HEK293 (cell line): ENCODE measurements around the gene PLK4.

Experiments
- CTCF ChIP-seq: fragments of 450-650 bp; formaldehyde crosslinking; IDR thresholded peaks from 2 replicates; pipeline ENCODE4 v1.5.1; 2016; ENCODE audit warnings: missing biosample characterization, missing genetic modification characterization
- GLI4 ChIP-seq: fragments of 450-650 bp; formaldehyde crosslinking; IDR thresholded peaks from 2 replicates; pipeline ENCODE4 v1.5.1; 2016; ENCODE audit warnings: missing biosample characterization, missing genetic modification characterization
- PATZ1 ChIP-seq: fragments of 450-650 bp; formaldehyde crosslinking; IDR thresholded peaks from 2 replicates; pipeline ENCODE4 v1.5.1; 2016; ENCODE audit warnings: missing biosample characterization, missing genetic modification characterization
- ZBTB1 ChIP-seq: fragments of 450-650 bp; formaldehyde crosslinking; IDR thresholded peaks from 2 replicates; pipeline ENCODE4 v1.5.1; 2016; ENCODE audit warnings: missing biosample characterization, missing genetic modification characterization
- ZNF114 ChIP-seq: fragments of 450-650 bp; formaldehyde crosslinking; IDR thresholded peaks from 2 replicates; pipeline ENCODE4 v1.5.0; 2017; ENCODE audit warnings: missing biosample characterization, missing genetic modification characterization
- ZNF18 ChIP-seq: fragments of 450-650 bp; formaldehyde crosslinking; IDR thresholded peaks from 2 replicates; pipeline ENCODE4 v1.5.1; 2016; ENCODE audit warnings: missing biosample characterization, missing genetic modification characterization
- ZNF239 ChIP-seq: fragments of 450-650 bp; formaldehyde crosslinking; IDR thresholded peaks from 2 replicates; pipeline ENCODE4 v1.5.1; 2016; ENCODE audit warnings: missing biosample characterization, missing genetic modification characterization
- ZNF449 ChIP-seq: fragments of 450-650 bp; formaldehyde crosslinking; IDR thresholded peaks from 2 replicates; pipeline ENCODE4 v1.5.1; 2017; ENCODE audit warnings: missing biosample characterization, mild to moderate bottlenecking, missing genetic modification characterization, moderate library complexity
- ZNF624 ChIP-seq: fragments of 450-650 bp; formaldehyde crosslinking; IDR thresholded peaks from 2 replicates; pipeline ENCODE4 v1.5.1; 2017; ENCODE audit warnings: missing biosample characterization, missing genetic modification characterization

- TF ChIP-seq ZNF239 (tag by site-specific recombination) (no peak), ZBTB1 (tag by site-specific recombination) (no peak), PATZ1 (tag by site-specific recombination) (no peak), ZNF114 (tag by site-specific recombination) (no peak), ZNF449 (tag by site-specific recombination) (no peak), ZNF18 (no peak), CTCF (tag by site-specific recombination) (no peak), GLI4 (tag by site-specific recombination) (no peak), ZNF624 (tag by site-specific recombination) (no peak)
Observed at GRCh38 chr4:127889903-127890302, 9.2 kb downstream of the PLK4 start.
